Measurements from ENCODE around the gene MDGA2. TPM values are rescaled to one million over a fixed set of nuclear protein-coding genes. Genes with fewer than 3 reads are reported as not detected.

The MDGA2 gene
- total RNA-seq, 2 donors from 2014 or later: not detected

- Histone ChIP-seq H3K27me3 (no peaks in the 10 kb centered on the region), H3K9me3 (no peaks in the 10 kb centered on the region), H3K4me1 (no peaks in the 10 kb centered on the region), H3K27ac (no peak overlapping the region), H3K4me3 (no peak overlapping the region), H3K36me3 (replicated peaks in 1 of 2; ENCODE audit: insufficient read depth in 1 of 2, low read depth in 2 of 2) (no peaks in the 10 kb centered on the region)
- ATAC-seq (no peak), DNase-seq (no peak)
- 63 to 64% methylated on average over 2 of the region's 2 CpGs for WGBS, 2 donors
- TF ChIP-seq CTCF (IDR thresholded peaks at IDR 0.05): no peak
- no peak for TF ChIP-seq POLR2A (IDR thresholded peaks at IDR 0.05)
- intact Hi-C loops (cut with DNase I): no loop called here
These were observed 412.6 kb downstream of the MDGA2 start for GRCh38 chr14:47262801-47263200.

- no peaks in the 10 kb centered on the region for H3K4me1 ChIP-seq
- no peaks in the 10 kb centered on the region for H3K36me3 ChIP-seq (replicated peaks in 1 of 2; ENCODE audit: insufficient read depth in 1 of 2, low read depth in 2 of 2)
- H3K4me3 ChIP-seq: no peak overlapping the region
- H3K27me3 ChIP-seq: no peaks in the 10 kb centered on the region
- no peak for TF ChIP-seq POLR2A (IDR thresholded peaks at IDR 0.05)
- no peak for TF ChIP-seq CTCF (IDR thresholded peaks at IDR 0.05)
- DNase-seq (no peak), ATAC-seq (no peak)
- H3K27ac ChIP-seq: no peak overlapping the region
- intact Hi-C loops (cut with DNase I): no loop called here
- H3K9me3 ChIP-seq: no peaks in the 10 kb centered on the region
These were observed 414.1 kb downstream of the MDGA2 start for GRCh38 chr14:47261350-47261749.

- DNase-seq: no peak
- TF ChIP-seq POLR2A (IDR thresholded peaks at IDR 0.05) (no peak), CTCF (IDR thresholded peaks at IDR 0.05) (no peak)
- 44 to 46% methylated on average over 2 of the region's 2 CpGs for WGBS, 2 donors
- Histone ChIP-seq H3K27ac (no peak overlapping the region), H3K27me3 (no peaks in the 10 kb centered on the region), H3K4me1 (no peaks in the 10 kb centered on the region), H3K4me3 (no peak overlapping the region), H3K36me3 (replicated peaks in 1 of 2; ENCODE audit: insufficient read depth in 1 of 2, low read depth in 2 of 2) (no peaks in the 10 kb centered on the region), H3K9me3 (no peaks in the 10 kb centered on the region)
- ATAC-seq: no peak
- intact Hi-C loops (cut with DNase I): no loop called here
These were observed 415.6 kb downstream of the MDGA2 start for GRCh38 chr14:47259796-47260195.

- no peak overlapping the region for H3K4me3 ChIP-seq
- H3K4me1 ChIP-seq: no peaks in the 10 kb centered on the region
- intact Hi-C loops (cut with DNase I): no loop called here
- no peaks in the 10 kb centered on the region for H3K9me3 ChIP-seq
- DNase-seq: no peak
- no peaks in the 10 kb centered on the region for H3K27me3 ChIP-seq
- no peak for TF ChIP-seq CTCF (IDR thresholded peaks at IDR 0.05)
- TF ChIP-seq POLR2A (IDR thresholded peaks at IDR 0.05): no peak
- 15 to 20% methylated on average over 2 of the region's 2 CpGs for WGBS, 2 donors
- H3K27ac ChIP-seq: no peak overlapping the region
- no peaks in the 10 kb centered on the region for H3K36me3 ChIP-seq (replicated peaks in 1 of 2; ENCODE audit: insufficient read depth in 1 of 2, low read depth in 2 of 2)
- ATAC-seq: no peak
These were observed 418.4 kb downstream of the MDGA2 start for GRCh38 chr14:47257013-47257412.

GRCh38 chr14:47252802-47253201 lies 422.6 kb downstream of the MDGA2 start:
- Histone ChIP-seq H3K27ac (no peak overlapping the region), H3K9me3 (no peaks in the 10 kb centered on the region), H3K4me1 (no peaks in the 10 kb centered on the region), H3K36me3 (replicated peaks in 1 of 2; ENCODE audit: insufficient read depth in 1 of 2, low read depth in 2 of 2) (no peaks in the 10 kb centered on the region), H3K27me3 (no peaks in the 10 kb centered on the region), H3K4me3 (no peak overlapping the region)
- TF ChIP-seq CTCF (IDR thresholded peaks at IDR 0.05) (no peak), POLR2A (IDR thresholded peaks at IDR 0.05) (no peak)
- intact Hi-C loops (cut with DNase I): no loop called here
- ATAC-seq (no peak), DNase-seq (no peak)
- 63 to 67% methylated on average over 4 of the region's 4 CpGs for WGBS, 2 donors
